ENCODE measurements around the gene JAG2.

JAG2 gene

DNA sequence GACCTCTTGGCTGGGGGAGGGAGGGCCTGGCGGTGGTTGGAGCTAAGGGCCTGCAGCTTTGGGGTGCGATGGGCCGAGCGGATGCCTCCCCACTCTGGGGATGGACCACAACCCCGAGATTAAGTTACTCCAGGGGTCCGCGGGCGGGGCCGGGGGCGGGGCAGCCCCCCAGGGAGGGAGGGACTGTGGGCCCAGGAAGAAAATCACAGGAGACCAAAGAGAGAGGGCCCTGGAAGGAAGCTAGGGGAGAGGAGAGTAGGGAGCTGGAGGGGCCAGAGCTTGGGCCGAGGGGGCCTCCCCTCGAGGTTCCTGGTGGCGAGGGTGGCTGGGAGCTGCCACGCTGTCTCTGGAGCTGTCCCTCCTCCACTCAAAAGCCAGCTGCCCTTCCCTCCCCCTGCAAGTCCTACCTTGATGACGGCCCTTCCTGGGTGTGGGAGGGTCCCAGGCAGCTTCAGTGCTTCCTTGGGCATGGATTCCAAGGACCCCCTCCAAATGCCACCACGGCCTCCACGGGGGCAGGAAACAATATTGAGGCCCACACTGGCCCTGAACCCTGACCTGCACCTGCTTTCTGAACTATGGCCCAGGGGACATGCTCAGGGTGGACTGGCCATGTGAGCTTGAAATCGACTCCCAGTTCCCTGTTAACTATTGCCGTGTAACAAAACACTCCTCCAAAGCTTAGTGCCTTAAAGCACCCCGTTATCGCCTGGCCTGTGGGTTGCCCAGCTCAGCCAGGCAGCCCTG lies 13.1 kb upstream of the JAG2 start:
- no peak for DNase-seq (ENCODE audit: low read depth)

- peak; percentile 76 for DNase-seq (ENCODE audit: low read depth)
Observed at GRCh38 chr14:105180592-105181548, 12.3 kb upstream of the JAG2 start, which contains the start of gene NUDT14. Gene NUDT14 (minus strand): TSS chr14:105181312. CDS start chr14:105181209, 103 bp downstream.

GRCh38 chr14:105179191-105179590 lies 10.6 kb upstream of the JAG2 start:
- DNase-seq (ENCODE audit: low read depth) = no peak

- DNase-seq (ENCODE audit: low read depth) = no peak
Observed at GRCh38 chr14:105178868-105179140, 10.2 kb upstream of the JAG2 start.

DNA sequence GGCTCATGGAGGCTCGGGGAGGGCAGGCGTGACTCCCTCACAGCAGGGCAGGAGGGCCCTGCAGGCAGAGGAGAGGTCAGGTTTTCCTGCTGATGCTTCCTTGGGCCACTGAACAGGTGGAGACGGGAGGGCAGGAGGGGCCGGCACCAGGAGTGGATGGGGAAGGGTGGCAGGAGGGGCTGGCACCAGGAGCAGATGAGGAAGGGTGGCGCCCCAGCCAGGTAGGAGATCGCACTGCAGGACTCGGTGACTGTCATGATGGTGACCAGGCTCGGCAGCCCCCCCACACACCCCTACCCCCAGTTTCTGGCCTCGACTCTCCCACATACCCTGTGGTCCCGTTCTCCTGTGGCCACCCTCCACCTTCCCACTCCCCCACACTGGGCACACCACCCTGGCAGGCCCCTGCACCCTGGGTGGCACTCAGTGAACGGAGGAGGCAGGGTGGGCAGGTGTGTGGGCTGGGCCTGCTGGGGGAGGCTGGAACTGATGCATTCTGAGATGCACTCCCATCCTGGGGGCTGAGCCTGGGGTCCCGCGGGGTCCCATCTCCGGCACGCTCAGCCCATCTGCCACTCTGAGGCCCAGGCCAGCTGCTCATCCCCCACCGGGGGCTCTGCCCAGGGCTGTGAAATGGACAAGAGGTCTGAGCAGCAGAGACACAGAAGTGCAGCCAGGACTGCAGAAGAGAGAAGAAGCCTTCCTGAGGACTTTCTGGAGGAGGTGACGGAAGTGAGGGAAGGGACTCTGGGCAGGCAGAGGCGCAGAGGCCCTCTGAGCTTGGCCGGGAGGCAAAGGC lies 9.7 kb upstream of the JAG2 start:
- DNase-seq (ENCODE audit: low read depth) = no peak

GRCh38 chr14:105177082-105177481 lies 8.5 kb upstream of the JAG2 start:
- no peak for DNase-seq (ENCODE audit: low read depth)

DNA sequence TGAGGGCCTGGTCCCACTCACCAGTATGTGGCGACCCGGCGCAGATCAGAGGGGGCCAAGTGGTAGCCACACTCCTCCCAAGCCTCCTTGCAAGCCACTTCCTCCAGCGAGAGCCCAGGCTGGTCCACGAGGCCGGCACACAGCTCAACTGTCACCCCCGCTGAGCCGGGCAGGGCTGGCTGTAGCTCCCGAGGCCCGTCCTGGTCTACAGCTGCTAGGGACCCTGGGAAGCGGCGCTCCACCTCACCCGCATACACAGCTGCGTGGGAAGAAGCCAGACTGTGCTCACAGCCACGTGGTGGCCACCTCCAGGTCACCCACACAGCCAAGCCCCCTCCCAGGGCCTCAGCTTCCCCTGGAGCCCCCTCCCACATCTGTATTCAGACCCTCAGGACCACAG lies 7.9 kb upstream of the JAG2 start:
- no peak for DNase-seq (ENCODE audit: low read depth)

DNA sequence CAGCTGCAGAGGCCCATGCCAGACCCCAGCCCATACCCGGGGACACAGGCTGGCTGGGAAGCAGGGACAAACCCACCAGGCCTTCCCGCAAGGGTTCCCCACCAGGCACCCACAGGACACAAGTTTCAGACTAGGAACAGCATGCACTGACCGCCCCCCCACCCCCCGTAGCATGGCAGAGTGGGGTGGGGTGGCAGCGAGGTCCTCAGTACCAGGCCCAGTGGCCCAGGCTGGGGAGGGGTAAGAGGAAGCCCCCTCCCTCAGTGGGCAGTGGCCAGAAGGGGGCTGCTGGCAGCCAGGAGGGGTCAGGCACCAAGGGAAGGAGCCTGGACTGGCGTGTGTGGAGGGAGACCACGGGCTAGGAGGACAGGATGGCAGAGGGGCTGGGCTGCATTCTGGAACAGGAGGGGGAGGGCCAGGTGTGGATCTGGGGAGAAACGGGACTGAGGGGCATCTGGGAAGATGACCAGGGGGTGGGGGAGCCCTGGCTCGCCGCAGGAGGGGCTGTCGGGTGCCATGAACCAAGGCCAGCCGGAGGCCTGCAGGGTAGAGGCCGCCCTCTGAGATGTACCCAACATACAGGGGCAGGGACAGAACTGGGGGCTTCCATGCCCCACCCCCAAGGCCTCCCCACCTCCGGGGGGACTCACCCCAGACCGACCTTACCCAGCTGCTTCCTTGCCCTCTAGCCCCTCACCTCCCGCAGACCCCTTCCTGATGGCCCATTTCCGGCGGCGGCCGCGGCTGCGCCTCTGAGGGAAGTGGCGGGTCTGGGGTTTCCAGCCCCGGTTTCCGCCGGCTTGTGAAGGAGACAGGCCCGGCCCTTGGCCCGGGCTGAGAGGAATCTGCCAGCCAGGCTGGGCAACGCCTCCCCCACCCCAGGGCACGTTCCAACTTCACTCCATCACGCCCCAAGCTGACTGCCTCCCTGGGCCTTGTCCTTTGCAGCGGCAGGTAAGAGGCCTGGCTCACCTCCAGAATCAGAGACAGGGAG lies 5.6 kb upstream of the JAG2 start:
- DNase-seq (ENCODE audit: low read depth) = no peak

DNA sequence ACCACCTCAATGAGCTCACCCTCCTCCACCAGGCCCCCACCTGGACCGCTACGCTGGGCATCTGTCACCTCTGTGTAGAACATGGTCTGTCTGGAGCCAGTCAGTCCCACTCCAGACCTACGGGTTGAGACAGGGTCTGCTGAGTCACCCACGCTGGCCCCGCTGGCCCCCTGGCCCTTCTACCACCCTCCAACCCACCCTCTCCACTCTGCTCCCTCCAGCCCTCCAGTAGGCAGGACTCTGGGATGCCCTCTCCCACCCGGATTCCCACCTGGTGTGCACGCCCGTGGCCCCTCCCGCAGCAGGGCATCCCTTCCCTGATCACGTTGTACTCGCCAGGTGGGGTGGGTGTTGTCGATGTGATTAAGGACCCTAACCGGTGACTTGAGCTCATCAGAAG lies 4.6 kb upstream of the JAG2 start:
- no peak for DNase-seq (ENCODE audit: low read depth)

DNA sequence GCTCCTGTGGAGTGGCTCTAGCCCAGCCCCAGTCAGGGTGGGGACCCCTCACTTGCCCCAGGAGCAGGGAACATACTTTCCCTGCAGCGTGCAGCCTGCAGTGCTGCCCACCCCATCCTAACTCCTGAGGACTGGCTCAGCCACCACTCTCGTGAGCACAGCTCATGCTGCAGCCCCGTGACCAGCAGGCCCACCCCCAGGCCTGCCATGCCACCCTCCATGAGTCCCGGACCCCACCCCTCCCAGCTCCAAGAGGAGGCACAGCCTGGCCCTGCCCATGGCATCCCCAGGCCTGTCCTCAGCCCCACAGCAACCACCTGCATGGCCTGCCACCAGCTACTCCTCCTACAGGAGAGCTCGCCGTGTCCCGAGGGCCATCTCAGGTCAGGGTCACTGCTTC lies 3.9 kb upstream of the JAG2 start:
- DNase-seq (ENCODE audit: low read depth) = no peak

- DNase-seq (ENCODE audit: low read depth) = no peak
Observed at GRCh38 chr14:105171004-105171673, 2.6 kb upstream of the JAG2 start.

DNA sequence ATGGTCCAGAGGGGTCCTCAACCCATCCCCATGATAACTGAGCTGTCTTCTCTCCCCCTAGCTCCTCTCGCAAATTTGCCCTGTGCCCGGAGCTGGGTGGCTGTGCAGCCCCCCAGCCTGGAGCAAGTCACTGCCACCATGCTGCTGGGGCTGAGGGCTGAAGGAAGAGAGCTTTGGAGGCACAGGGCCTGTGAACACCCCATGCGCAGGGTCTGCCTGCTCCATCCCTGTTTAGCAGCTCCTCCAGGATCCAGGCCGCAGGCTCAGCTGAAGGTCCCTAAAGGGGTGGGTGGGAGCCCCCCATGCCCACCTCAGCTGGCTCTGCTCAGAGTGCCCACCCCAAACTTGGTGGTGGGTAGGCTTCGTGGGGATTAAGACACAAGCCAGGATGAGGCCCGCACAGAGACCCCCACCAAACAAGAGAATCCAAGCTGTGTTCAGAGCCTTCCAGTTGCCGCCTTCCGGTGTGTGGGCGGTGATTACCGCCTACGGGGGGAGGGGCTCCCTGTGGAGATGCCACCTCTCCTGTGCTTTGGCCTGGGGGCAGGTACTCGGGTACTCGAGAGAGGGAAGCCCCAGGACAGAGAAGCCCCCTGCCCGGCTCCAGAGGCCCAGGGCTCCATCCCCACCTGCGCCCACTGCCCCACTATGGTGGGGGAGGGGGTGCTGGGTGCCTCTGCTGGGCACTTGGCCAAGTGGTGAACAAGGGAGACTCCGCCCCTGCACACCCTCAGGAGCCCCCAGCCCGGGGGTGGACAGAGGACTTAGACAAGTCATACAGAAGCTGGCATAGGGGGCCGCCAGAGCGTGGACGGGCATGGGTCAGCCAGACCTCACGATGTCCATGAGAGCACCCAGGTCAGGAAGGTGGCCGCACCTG lies 1.4 kb upstream of the JAG2 start:
- DNase-seq (ENCODE audit: low read depth) = no peak

GRCh38 chr14:105168979-105169507 lies 467 bp upstream of the JAG2 start:
- DNase-seq (ENCODE audit: low read depth) = peak; percentile 49

DNA sequence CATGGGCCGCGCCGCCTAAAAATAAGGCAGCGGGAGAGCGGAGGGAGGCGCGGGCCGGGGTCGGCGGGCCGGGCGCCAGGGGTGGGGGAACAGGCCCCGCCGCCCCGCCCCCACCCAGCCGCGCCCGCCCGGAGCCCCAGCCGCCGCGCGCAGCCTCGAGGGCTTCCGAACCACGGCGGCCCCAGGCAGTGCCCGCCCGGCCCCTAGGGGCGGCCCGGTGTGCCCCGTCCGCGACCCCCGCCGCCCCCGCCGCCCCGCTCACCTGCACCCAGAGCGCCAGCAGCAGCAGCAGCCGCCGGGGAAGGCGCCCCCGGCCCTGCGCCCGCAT lies 519 bp downstream of the JAG2 start:
- no peak for DNase-seq (ENCODE audit: low read depth)

DNA sequence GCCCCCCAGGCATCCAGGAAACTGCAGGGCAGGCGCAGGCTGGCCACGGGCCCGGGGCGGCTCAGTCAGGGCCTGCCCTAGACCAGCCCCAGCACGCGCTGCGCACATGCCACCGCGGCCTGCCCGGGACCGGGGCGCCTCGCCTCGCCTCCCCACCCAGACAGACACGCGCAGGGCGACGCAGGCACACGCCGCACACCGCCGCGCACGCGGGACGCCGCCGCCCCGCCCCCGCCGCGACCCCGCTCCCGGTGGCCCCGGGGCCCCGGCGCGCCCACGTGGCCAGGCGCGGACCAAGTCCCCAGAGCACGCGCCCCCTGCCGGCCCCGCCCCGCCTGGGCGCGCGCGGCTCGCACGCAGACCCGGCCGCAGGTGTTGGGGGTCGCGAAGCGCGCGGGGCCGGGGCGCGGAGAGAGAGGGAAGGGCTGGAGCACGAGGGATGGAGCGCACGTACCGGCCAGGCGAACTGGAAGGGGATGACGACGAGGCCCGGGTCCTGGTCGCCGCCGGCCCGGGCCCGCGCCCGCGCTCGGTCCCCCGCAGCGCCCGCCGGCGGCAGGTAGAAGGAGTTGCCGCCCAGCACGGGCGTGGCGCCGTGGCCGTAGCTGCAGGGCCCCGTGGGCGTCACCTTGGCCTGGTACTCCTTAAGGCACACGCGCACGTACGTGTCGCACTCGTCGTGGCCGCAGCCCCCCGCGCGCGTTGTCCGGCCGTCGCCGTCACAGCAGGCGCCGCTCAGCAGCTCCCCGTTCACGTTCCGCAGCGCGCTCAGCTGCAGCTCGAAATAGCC lies 1.1 kb downstream of the JAG2 start:
- DNase-seq (ENCODE audit: low read depth) = no peak

GRCh38 chr14:105166571-105167302 lies 1.8 kb downstream of the JAG2 start:
- DNase-seq (ENCODE audit: low read depth) = no peak

GRCh38 chr14:105165761-105166485 lies 2.7 kb downstream of the JAG2 start:
- DNase-seq (ENCODE audit: low read depth) = no peak
